Keratinocyte (primary cell): ENCODE results near the gene DRG1. TPM values are rescaled to one million over a fixed set of nuclear protein-coding genes. Genes with fewer than 3 reads are reported as not detected.

Experiments used
- DNase-seq: peaks from one replicate; pipeline ENCODE4 v3.0.0-alpha.2; 2011; ENCODE audit warnings: low read depth, missing footprints, low spot score
- FAIRE-seq: peaks from 2 replicates; lab custom pipeline; 2011; peaks lifted over from hg19 to GRCh38; lab: Jason Lieb, UNC
- H2AFZ ChIP-seq: 2 replicates; pipeline ENCODE4 v1.6.0; 2012; ENCODE audit warnings: low read length, control low read depth, inconsistent platforms; ENCODE audit not compliant: control insufficient read depth
- H3K27ac ChIP-seq: 2 replicates; pipeline ENCODE4 v1.5.1; 2011; ENCODE audit warnings: low read length; ENCODE audit not compliant: control insufficient read depth, insufficient read depth
- H3K27me3 ChIP-seq: 3 replicates; pipeline ENCODE4 v1.6.0; 2011; ENCODE audit warnings: low read length; ENCODE audit not compliant: control insufficient read depth, insufficient read depth; ENCODE audit errors: extremely low read depth
- H3K36me3 ChIP-seq, 2 experiments: 2 replicates in 1 of 2; 3 replicates in 1 of 2; pipeline ENCODE4 v1.5.1; 2011; ENCODE audit warnings: low read length in 2 of 2, mild to moderate bottlenecking in 1 of 2; ENCODE audit not compliant: control insufficient read depth in 2 of 2, insufficient read depth in 2 of 2; ENCODE audit errors: extremely low read depth in 1 of 2
- H3K4me1 ChIP-seq: 3 replicates; pipeline ENCODE4 v1.5.1; 2011; ENCODE audit warnings: low read length; ENCODE audit not compliant: control insufficient read depth, insufficient read depth; ENCODE audit errors: extremely low read depth
- H3K4me2 ChIP-seq: 3 replicates; pipeline ENCODE4 v1.6.0; 2011; ENCODE audit warnings: low read depth, low read length; ENCODE audit not compliant: control insufficient read depth, insufficient read depth; ENCODE audit errors: extremely low read depth
- H3K4me3 ChIP-seq, 3 experiments: fragments of 200-600 bp in 1 of 3; sonication (generic) in 1 of 3; 2 replicates in 2 of 3; 3 replicates in 1 of 3; pipeline ENCODE4 v1.5.1; 2011 to 2016; ENCODE audit warnings: low read length in 3 of 3, mild to moderate bottlenecking in 3 of 3, control low read depth in 2 of 3, inconsistent platforms in 1 of 3, low read depth in 1 of 3, mixed read lengths in 1 of 3, mixed run types in 1 of 3, moderate library complexity in 1 of 3; ENCODE audit not compliant: control insufficient read depth in 2 of 3, insufficient read depth in 2 of 3; ENCODE audit errors: extremely low read depth in 1 of 3
- H3K79me2 ChIP-seq: 2 replicates; pipeline ENCODE4 v1.6.0; 2012; ENCODE audit warnings: low read length; ENCODE audit not compliant: control insufficient read depth, insufficient read depth
- H3K9ac ChIP-seq: 3 replicates; pipeline ENCODE4 v1.6.0; 2011; ENCODE audit warnings: low read length; ENCODE audit not compliant: control insufficient read depth, insufficient read depth; ENCODE audit errors: extremely low read depth
- H3K9me1 ChIP-seq: 3 replicates; pipeline ENCODE4 v1.6.0; 2011; ENCODE audit warnings: low read length; ENCODE audit not compliant: control insufficient read depth, insufficient read depth; ENCODE audit errors: extremely low read depth
- H3K9me3 ChIP-seq: 2 replicates; pipeline ENCODE4 v1.5.1; 2012; ENCODE audit warnings: low read depth, low read length; ENCODE audit not compliant: control insufficient read depth
- H4K20me1 ChIP-seq: 3 replicates; pipeline ENCODE4 v1.6.0; 2011; ENCODE audit warnings: low read length; ENCODE audit not compliant: control insufficient read depth, insufficient read depth; ENCODE audit errors: extremely low read depth
- CTCF ChIP-seq, 3 experiments: IDR thresholded peaks in 1 of 3; conservative IDR thresholded peaks in 1 of 3; optimal IDR thresholded peaks in 1 of 3; 2 replicates in 2 of 3; 3 replicates in 1 of 3; pipeline versions ENCODE3 to v1.5.1; 2011; ENCODE audit warnings: low read length in 3 of 3, mild to moderate bottlenecking in 3 of 3, moderate library complexity in 2 of 3, control low read depth in 1 of 3, inconsistent platforms in 1 of 3; ENCODE audit not compliant: insufficient read depth in 2 of 3; ENCODE audit errors: extremely low read depth in 1 of 3
- EZH2 ChIP-seq: IDR thresholded peaks from one replicate; pipeline ENCODE4 v1.6.1; 2012; ENCODE audit warnings: inconsistent platforms, mild to moderate bottlenecking, low read length, moderate library complexity
- dilution Hi-C: fragments of 300-500 bp; cut with MboI; formaldehyde crosslinking; loops from one replicate; pipeline ENCODE4 v1.7.0; 2020; ENCODE audit warnings: low sequenced_read_pairs; ENCODE audit not compliant: extremely low pct_ligation_motif_present
- polyA plus RNA-seq, 5 experiments: library from polyadenylated mRNA; depleted of rRNA in 3 of 5; stranded (reverse) in 3 of 5; stranded (forward) in 1 of 5; unstranded in 1 of 5; fragments of >200 nt; gene quantifications; 1 replicate in 1 of 5; 2 replicates in 3 of 5; 3 replicates in 1 of 5; pipeline versions ENCODE4 v1.2.1 to v1.2.3, GENCODE V29; 2011 to 2012; ENCODE audit warnings: missing spikeins in 2 of 5, low read depth in 1 of 5, low replicate concordance in 1 of 5

DRG1 gene
- polyA plus RNA-seq, 1 donor (not counting 4 experiments of a cell fraction or from before 2014, with no cell fraction given): 87.4 TPM

DNA sequence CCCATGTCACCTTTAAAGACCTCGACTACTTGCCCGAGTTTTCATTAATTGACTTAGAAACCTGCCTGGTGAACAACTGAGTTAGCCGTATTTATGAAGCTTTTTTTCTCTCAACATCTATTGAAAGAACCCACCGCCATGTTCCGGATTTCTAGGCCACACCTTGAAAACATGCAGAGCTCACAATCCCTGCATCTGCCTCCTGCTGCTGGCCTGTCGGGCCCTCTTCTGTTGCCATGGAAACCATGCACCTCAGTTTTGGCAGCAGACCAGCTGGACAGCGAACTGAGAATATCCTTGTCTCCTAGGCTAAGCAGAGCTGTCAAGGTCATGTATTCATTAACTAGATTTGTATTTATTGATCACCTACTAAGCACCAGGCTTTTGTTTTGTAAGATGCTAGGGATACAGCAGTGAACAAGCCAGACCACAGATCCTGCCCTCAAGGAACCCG is 49.0 kb upstream of the DRG1 start:
- FAIRE-seq: no peak
- TF ChIP-seq EZH2: no peak
- no peak for TF ChIP-seq CTCF (optimal IDR thresholded peaks at IDR 0.05 in 1 of 3, IDR thresholded peaks at IDR 0.05 in 1 of 3, conservative IDR thresholded peaks at IDR 0.05 in 1 of 3; ENCODE audit: extremely low read depth in 1 of 3, insufficient read depth in 2 of 3, low read length in 3 of 3)
- Histone ChIP-seq H3K27ac (no peak overlapping the region), H3K4me1 (peaks cover 11% of the 10 kb centered on the region), H3K79me2 (no peaks in the 10 kb centered on the region), H4K20me1 (no peaks in the 10 kb centered on the region), H3K9ac (no peak overlapping the region), H3K9me1 (no peaks in the 10 kb centered on the region), H2AFZ (no peak overlapping the region), H3K27me3 (no peaks in the 10 kb centered on the region), H3K36me3 (no peaks in the 10 kb centered on the region), H3K9me3 (no peaks in the 10 kb centered on the region), H3K4me2 (no peak overlapping the region), H3K4me3 (no peak overlapping the region)
- dilution Hi-C loops: no loop called here
- no peak for DNase-seq

- DNase-seq: no peak
Observed at GRCh38 chr22:31354515-31354914, 44.9 kb upstream of the DRG1 start.

More at GRCh38 chr22:31354515-31354914, 44.9 kb upstream of the DRG1 start:
- dilution Hi-C loops: no loop called here
- no peaks in the 10 kb centered on the region for H3K4me1 ChIP-seq
- no peaks in the 10 kb centered on the region for H3K79me2 ChIP-seq
- H3K27me3 ChIP-seq: no peaks in the 10 kb centered on the region
- no peak overlapping the region for H3K9ac ChIP-seq
- no peaks in the 10 kb centered on the region for H3K9me3 ChIP-seq
- TF ChIP-seq EZH2 (no peak), CTCF (optimal IDR thresholded peaks at IDR 0.05 in 1 of 3, IDR thresholded peaks at IDR 0.05 in 1 of 3, conservative IDR thresholded peaks at IDR 0.05 in 1 of 3; ENCODE audit: extremely low read depth in 1 of 3, insufficient read depth in 2 of 3, low read length in 3 of 3) (no peak)
- FAIRE-seq: no peak
- H4K20me1 ChIP-seq: no peaks in the 10 kb centered on the region
- no peaks in the 10 kb centered on the region for H3K9me1 ChIP-seq
- H2AFZ ChIP-seq: no peak overlapping the region
- H3K4me3 ChIP-seq: no peak overlapping the region
- H3K27ac ChIP-seq: no peak overlapping the region
- no peaks in the 10 kb centered on the region for H3K36me3 ChIP-seq
- H3K4me2 ChIP-seq: no peak overlapping the region
